Ascending aorta (tissue), 2 donors: ENCODE measurements around the gene GCLC. TPM values are rescaled to one million over a fixed set of nuclear protein-coding genes. Genes with fewer than 3 reads are reported as not detected.

ENCODE experiments used
- DNase-seq, 2 donors: peaks; one replicate each; pipeline ENCODE4 v3.0.0-alpha.2; 2019; ENCODE audit warnings: low spot score in 2 of 2
- H3K27ac ChIP-seq, 2 donors: fragments of 200-600 bp; sonication (generic); one replicate each; pipeline ENCODE4 v1.5.1; 2016 to 2017; ENCODE audit warnings: mild to moderate bottlenecking in 1 of 2
- H3K27me3 ChIP-seq: fragments of 200-600 bp; sonication (generic); one replicate; pipeline ENCODE4 v1.5.1; 2017
- H3K36me3 ChIP-seq, 2 donors: fragments of 200-600 bp; sonication (generic); one replicate each; pipeline ENCODE4 v1.5.1; 2016
- H3K4me1 ChIP-seq, 2 donors: fragments of 200-600 bp; sonication (generic); one replicate each; pipeline ENCODE4 v1.5.1; 2016 to 2017; ENCODE audit warnings: mild to moderate bottlenecking in 1 of 2
- H3K4me3 ChIP-seq, 2 donors: fragments of 200-600 bp; sonication (generic); one replicate each; pipeline ENCODE4 v1.5.1; 2016 to 2017; ENCODE audit warnings: mild to moderate bottlenecking in 1 of 2
- H3K9me3 ChIP-seq, 2 donors: fragments of 200-600 bp; sonication (generic); one replicate each; pipeline ENCODE4 v1.5.1; 2016
- intact Hi-C: fragments of 100-400 bp; cut with DNase I; formaldehyde crosslinking; loops from one replicate; pipeline ENCODE4 v1.15.1; 2023
- total RNA-seq: library from RNA; depleted of rRNA; stranded (reverse); fragments of >200 nt; gene quantifications from one replicate; pipeline ENCODE4 v1.1.0, GENCODE V29; 2016
- TF ChIP-seq, protein P1 (sequence below), 3 experiments: fragments of 200-600 bp in 2 of 3; fragments of 450-650 bp in 1 of 3; sonication (generic) in 2 of 3; IDR thresholded peaks; one replicate each; pipeline ENCODE4 v1.5.1; 2016 to 2019; ENCODE audit warnings: antibody characterized with exemption in 3 of 3, mild to moderate bottlenecking in 1 of 3, moderate library complexity in 1 of 3

Gene GCLC
- total RNA-seq, 1 donor from 2014 or later, result 54.9 TPM

DNA sequence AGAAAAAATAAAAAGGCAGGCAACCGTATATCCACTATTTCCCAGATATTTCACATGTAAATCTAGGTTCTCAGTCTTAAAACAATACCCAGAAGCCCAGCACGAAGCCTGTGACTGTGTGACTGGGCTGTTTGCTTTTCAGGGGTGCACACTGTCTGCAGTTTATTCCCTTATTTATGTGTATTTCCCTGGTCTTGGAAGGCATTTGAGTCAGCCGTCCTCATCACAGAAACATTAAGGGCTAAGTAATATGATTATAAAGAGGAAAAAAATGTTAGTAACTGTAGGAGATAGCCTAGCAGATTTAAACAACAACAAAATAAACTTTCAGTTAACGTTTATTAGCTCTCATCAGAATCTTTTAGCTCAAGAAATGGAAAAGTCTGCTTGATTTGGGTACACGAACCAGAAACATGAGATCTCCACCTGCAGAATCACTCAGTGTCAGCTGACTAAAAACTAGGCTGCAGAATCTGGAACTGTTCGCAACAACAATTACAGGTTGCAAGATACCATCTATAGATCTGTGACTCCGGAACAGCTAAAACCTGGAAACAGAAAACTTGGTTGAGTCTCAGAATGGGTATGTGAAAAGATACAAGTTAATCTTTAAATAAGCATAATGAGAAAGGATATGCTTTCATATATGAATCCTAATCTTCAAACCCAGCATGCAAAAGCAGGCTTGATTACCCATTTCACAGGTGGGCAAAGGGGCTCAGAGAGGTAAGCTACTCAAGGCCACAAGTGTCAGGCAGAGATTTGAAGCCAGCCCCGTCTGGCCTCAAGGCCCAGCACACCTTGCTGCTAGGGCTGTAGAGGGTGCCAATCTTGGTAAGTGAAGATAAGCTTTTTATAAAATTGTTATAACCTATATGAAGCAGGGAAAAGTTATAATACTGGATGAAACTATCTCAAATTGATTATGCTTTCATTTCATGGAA, 21.1 kb downstream of the GCLC start:
- Histone ChIP-seq H3K4me3 (no peak overlapping the region), H3K4me1 (no peaks in the 10 kb centered on the region), H3K27me3 (no peaks in the 10 kb centered on the region), H3K36me3 (peaks cover 5 to 7% of the 10 kb centered on the region in 2 donors), H3K9me3 (no peaks in the 10 kb centered on the region), H3K27ac (no peak overlapping the region)
- TF ChIP-seq, protein P1, sequence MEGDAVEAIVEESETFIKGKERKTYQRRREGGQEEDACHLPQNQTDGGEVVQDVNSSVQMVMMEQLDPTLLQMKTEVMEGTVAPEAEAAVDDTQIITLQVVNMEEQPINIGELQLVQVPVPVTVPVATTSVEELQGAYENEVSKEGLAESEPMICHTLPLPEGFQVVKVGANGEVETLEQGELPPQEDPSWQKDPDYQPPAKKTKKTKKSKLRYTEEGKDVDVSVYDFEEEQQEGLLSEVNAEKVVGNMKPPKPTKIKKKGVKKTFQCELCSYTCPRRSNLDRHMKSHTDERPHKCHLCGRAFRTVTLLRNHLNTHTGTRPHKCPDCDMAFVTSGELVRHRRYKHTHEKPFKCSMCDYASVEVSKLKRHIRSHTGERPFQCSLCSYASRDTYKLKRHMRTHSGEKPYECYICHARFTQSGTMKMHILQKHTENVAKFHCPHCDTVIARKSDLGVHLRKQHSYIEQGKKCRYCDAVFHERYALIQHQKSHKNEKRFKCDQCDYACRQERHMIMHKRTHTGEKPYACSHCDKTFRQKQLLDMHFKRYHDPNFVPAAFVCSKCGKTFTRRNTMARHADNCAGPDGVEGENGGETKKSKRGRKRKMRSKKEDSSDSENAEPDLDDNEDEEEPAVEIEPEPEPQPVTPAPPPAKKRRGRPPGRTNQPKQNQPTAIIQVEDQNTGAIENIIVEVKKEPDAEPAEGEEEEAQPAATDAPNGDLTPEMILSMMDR (IDR thresholded peaks at IDR 0.05), result no peak
- no peak for DNase-seq
- intact Hi-C loops, result no loop called here

DNA sequence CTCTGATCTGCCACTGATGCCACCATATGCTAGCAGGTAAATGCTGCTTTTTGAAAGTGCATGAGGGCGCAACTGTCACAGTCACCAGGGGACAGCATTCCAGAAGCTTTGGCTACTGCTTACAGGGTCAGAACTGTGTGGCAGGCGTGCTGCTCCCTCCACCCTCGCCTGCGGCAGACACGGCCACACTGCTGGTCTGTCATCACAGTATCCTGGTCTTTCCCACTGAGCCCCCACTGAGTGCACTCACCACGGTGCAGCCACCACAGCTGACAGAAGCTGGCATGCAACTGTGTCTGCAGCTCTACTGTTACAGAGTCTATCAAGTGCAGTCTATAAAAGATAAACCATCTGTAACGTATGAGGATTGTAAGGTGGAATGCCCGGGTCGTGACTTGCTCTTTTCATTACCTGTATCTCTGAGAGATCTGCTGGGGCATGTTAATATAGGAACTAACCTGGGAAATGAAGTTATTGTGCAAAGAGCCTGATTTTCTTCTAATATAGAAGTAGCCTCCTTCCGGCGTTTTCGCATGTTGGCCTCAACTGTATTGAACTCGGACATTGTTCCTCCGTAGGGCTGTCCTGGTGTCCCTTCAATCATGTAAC, 24.5 kb downstream of the GCLC start:
- Histone ChIP-seq H3K27ac (no peak overlapping the region), H3K4me1 (no peaks in the 10 kb centered on the region), H3K27me3 (no peaks in the 10 kb centered on the region), H3K9me3 (no peaks in the 10 kb centered on the region), H3K36me3 (peaks cover 5 to 7% of the 10 kb centered on the region in 2 donors), H3K4me3 (no peak overlapping the region)
- no peak for DNase-seq
- intact Hi-C loops, result no loop called here
- TF ChIP-seq, protein P1 (IDR thresholded peaks at IDR 0.05), result no peak

DNA sequence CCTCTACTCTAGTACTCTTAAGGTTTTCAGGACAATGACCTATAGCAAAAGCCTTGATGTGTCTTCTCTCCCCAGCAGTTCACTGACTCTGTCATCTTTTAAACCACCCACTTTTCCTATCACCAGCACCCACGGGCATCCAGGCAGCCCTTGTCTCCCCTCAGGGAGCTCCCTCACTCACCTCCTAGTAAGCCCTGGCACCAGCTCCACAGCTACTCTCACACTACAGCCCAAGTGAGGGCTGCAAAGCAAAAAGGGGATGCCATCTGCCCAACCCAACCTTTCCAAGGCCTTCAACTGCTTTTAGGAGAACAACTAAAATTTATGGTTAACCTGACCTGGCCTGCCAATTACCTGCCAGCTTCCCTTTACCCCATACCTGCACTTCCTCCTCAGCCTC, 26.0 kb downstream of the GCLC start:
- H3K4me1 ChIP-seq, result no peaks in the 10 kb centered on the region

DNA sequence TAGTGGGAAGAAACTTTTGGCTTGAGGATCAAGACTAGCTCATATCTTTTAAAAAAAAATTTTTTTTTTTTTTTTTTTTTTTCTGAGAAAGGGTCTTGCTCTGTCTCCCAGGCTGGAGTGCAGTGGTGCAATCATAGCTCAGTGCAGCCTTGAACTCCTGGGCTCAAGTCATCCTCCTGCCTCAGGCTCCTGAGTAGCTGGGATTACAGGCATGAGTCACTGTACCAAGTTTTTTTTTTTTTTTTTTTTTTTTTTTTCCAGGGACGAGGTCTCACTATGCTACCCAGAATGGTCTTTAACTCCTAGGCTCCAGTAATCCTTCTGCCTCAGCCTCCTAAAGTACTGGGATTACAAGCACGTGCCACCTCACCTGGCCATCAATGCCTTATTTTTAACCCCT, 27.9 kb downstream of the GCLC start:
- intact Hi-C loops, result no loop called here
- no peaks in the 10 kb centered on the region for H3K4me1 ChIP-seq
- H3K4me3 ChIP-seq, result no peak overlapping the region
- no peaks in the 10 kb centered on the region for H3K27me3 ChIP-seq
- H3K27ac ChIP-seq, result no peak overlapping the region
- no peak for DNase-seq
- H3K9me3 ChIP-seq, result no peaks in the 10 kb centered on the region
- H3K36me3 ChIP-seq, result peaks cover 7 to 18% of the 10 kb centered on the region in 2 donors
- TF ChIP-seq, protein P1 (IDR thresholded peaks at IDR 0.05), result no peak

More for the DNA sequence above, 26.0 kb downstream of the GCLC start:
- H3K9me3 ChIP-seq, result no peaks in the 10 kb centered on the region
- peaks cover 5 to 7% of the 10 kb centered on the region in 2 donors for H3K36me3 ChIP-seq
- no peak overlapping the region for H3K4me3 ChIP-seq
- TF ChIP-seq, protein P1 (IDR thresholded peaks at IDR 0.05), result no peak
- no peaks in the 10 kb centered on the region for H3K27me3 ChIP-seq
- intact Hi-C loops, result no loop called here
- DNase-seq, result no peak
- H3K27ac ChIP-seq, result no peak overlapping the region

DNA sequence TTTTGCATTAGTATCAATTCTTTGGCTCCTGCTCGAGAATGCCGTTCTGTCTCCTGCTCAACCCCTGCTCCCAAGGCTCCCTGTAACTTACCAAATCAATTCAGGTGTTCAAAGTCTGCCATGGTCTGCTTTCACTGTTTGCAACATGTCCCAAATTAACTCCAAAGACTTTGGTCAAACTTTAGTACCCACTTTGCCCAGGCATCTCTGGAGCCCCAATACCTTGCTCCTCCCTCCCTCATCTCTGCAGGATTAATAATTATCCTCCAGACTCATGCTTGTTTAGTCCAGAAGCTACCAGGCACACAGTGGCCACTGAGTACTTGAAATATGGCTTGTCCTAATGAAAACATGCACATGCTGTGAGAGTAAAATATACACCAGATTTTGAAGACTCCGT, 30.2 kb downstream of the GCLC start:
- peaks cover 5 to 13% of the 10 kb centered on the region in 2 donors for H3K36me3 ChIP-seq
- H3K9me3 ChIP-seq, result no peaks in the 10 kb centered on the region
- H3K4me3 ChIP-seq, result no peak overlapping the region
- no peaks in the 10 kb centered on the region for H3K27me3 ChIP-seq
- TF ChIP-seq, protein P1 (IDR thresholded peaks at IDR 0.05), result no peak
- intact Hi-C loops, result no loop called here
- H3K4me1 ChIP-seq, result no peaks in the 10 kb centered on the region
- DNase-seq, result no peak
- no peak overlapping the region for H3K27ac ChIP-seq
